ENCODE data around the gene HUS1.

GRCh38 chr7:47951374-47951773, 28.0 kb downstream of the HUS1 start:
- TF ChIP-seq GATA2 (IDR thresholded peaks at IDR 0.05; ENCODE audit: low read depth, low read length), result no peak
- no peak for TF ChIP-seq GATA3 (IDR thresholded peaks at IDR 0.05; ENCODE audit: low read depth, low read length)
